H1 (cell line): ENCODE measurements around the gene ECPAS. TPM values are rescaled to one million over a fixed set of nuclear protein-coding genes. Genes with fewer than 3 reads are reported as not detected.

Experiments used
- ASH2L ChIP-seq: fragments of 200-600, 300-600 bp; sonication (generic); IDR thresholded peaks from one replicate; pipeline ENCODE4 v1.7.1; 2017; ENCODE audit warnings: low read length
- BCL11A ChIP-seq, 2 experiments: IDR thresholded peaks; one replicate each; pipeline ENCODE4 v1.6.1; 2011; ENCODE audit warnings: low read depth in 2 of 2, low read length in 2 of 2, mild to moderate bottlenecking in 2 of 2
- BRCA1 ChIP-seq: IDR thresholded peaks from 2 replicates; pipeline ENCODE4 v1.6.1; 2012; ENCODE audit warnings: low read depth, low read length, improper control_type of control experiment
- CHD1 ChIP-seq: IDR thresholded peaks from 2 replicates; pipeline ENCODE4 v1.6.1; 2012; ENCODE audit warnings: low read depth, low read length, improper control_type of control experiment
- GABPA ChIP-seq: IDR thresholded peaks from 2 replicates; pipeline ENCODE4 v1.6.1; 2011; ENCODE audit warnings: mild to moderate bottlenecking, low read length, moderate library complexity, borderline replicate concordance; ENCODE audit not compliant: insufficient read depth
- GTF2F1 ChIP-seq: IDR thresholded peaks from 2 replicates; pipeline ENCODE4 v1.6.1; 2012; ENCODE audit warnings: low read depth, low read length, improper control_type of control experiment, borderline replicate concordance
- HDAC2 ChIP-seq, 2 experiments: fragments of 300-600 bp in 1 of 2; sonication (generic) in 1 of 2; IDR thresholded peaks; 2 replicates each; pipeline ENCODE4 v1.6.1; 2011 to 2012; ENCODE audit warnings: low read depth in 2 of 2, low read length in 2 of 2, mild to moderate bottlenecking in 2 of 2, moderate library complexity in 2 of 2, borderline replicate concordance in 1 of 2, inconsistent platforms in 1 of 2
- HDAC6 ChIP-seq: IDR thresholded peaks from one replicate; pipeline ENCODE4 v1.7.1; 2012; ENCODE audit warnings: low read depth, mild to moderate bottlenecking, inconsistent platforms, low read length, moderate library complexity
- KDM5A ChIP-seq: fragments of 200-600 bp; IDR thresholded peaks from 2 replicates; pipeline ENCODE4 v1.7.1; 2012; ENCODE audit warnings: mild to moderate bottlenecking, low read length, inconsistent platforms, mixed read lengths
- POLR2AphosphoS5 ChIP-seq: IDR thresholded peaks from 2 replicates; pipeline ENCODE4 v1.6.1; 2011; ENCODE audit warnings: low read depth, low read length
- RAD21 ChIP-seq, 2 experiments: IDR thresholded peaks in 1 of 2; conservative IDR thresholded peaks in 1 of 2; 2 replicates each; pipeline ENCODE4 v1.6.1; 2011; ENCODE audit warnings: low read depth in 2 of 2, low read length in 2 of 2, improper control_type of control experiment in 1 of 2, inconsistent platforms in 1 of 2, mild to moderate bottlenecking in 1 of 2, moderate library complexity in 1 of 2
- RBBP5 ChIP-seq: IDR thresholded peaks from 2 replicates; pipeline ENCODE4 v1.7.1; 2012; ENCODE audit warnings: low read depth, mild to moderate bottlenecking, inconsistent platforms, low read length, moderate library complexity, borderline replicate concordance
- SIRT6 ChIP-seq: IDR thresholded peaks from one replicate; pipeline ENCODE4 v1.7.1; 2012; ENCODE audit warnings: low read length, inconsistent platforms
- TAF7 ChIP-seq: optimal IDR thresholded peaks from 2 replicates; pipeline ENCODE3; 2011; ENCODE audit warnings: low read depth, mild to moderate bottlenecking, inconsistent platforms, low read length, moderate library complexity, borderline replicate concordance
- TCF12 ChIP-seq: IDR thresholded peaks from 2 replicates; pipeline ENCODE4 v1.6.1; 2011; ENCODE audit warnings: low read depth, mild to moderate bottlenecking, low read length
- polyA plus RNA-seq, 7 experiments: library from polyadenylated mRNA; depleted of rRNA in 3 of 7; stranded (reverse) in 5 of 7; unstranded in 2 of 7; fragments of >200 nt in 5 of 7; fragments of 200-250 nt in 2 of 7; gene quantifications; 1 replicate in 5 of 7; 2 replicates in 1 of 7; 4 replicates in 1 of 7; pipeline versions ENCODE4 v1.2.1 to v1.2.3, GENCODE V29; 2011 to 2013; ENCODE audit warnings: missing spikeins in 2 of 7, mixed read lengths in 2 of 7
- total RNA-seq: library from RNA; stranded (reverse); fragmentation: NEBNext Ultra II Directional; extraction: Animal tissue kit (Norgen Biotek cat#: 25700); gene quantifications from 2 replicates; pipeline ENCODE4 v1.2.1, GENCODE V29; 2021
- TF ChIP-seq, protein P1 (sequence below): IDR thresholded peaks from 2 replicates; pipeline ENCODE4 v1.6.1; 2012; ENCODE audit warnings: inconsistent platforms
- TF ChIP-seq, protein P2 (sequence below): IDR thresholded peaks from 2 replicates; pipeline ENCODE4 v1.6.1; 2012; ENCODE audit warnings: low read length, inconsistent platforms
- TF ChIP-seq, protein P3 (sequence below): IDR thresholded peaks from 2 replicates; pipeline ENCODE4 v1.6.1; 2011; ENCODE audit warnings: low read length, improper control_type of control experiment

ECPAS gene
- total and polyA plus RNA-seq, 2 of the 8 experiments (the other 6 are each of a cell fraction or from before 2014, with no cell fraction given), result 20.9 to 131 TPM

DNA sequence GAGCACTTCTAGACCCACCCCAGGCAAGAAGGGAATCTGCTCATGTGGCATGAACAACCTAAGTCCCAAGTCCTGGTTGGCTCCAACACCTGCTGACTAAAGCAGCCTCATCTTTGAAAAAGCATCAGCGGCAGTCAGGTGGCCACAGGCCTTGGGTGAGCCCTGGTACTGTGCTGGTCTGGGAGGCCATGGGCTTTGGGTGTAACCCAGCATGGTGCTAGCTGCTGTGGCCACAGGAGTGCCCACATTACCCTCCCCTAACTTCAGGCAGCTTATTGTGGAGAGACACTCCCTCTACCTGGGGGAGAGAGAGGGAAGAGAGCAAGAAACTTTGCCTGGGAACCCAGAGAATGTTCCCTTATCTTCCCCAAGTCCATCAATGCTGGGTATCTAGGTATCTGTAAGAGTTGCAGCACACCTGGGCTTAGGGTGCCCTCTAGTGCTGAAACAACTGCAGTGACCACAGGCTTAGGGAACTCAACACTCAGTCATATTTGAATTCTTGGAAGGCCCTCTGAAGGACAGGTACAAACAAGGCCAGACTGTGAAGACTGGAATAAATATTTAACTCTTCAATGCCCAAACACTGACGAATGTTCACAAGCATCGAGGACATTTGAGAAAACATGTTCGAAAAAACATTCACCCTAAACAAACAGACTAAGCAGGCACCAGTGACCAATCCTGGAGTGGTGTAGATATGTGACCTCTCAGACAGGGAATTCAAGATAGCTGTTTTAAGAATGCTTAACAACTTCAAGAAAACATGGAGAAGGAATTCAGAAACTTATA is 84.2 kb downstream of the ECPAS start (continued):
- TF ChIP-seq, protein P1, sequence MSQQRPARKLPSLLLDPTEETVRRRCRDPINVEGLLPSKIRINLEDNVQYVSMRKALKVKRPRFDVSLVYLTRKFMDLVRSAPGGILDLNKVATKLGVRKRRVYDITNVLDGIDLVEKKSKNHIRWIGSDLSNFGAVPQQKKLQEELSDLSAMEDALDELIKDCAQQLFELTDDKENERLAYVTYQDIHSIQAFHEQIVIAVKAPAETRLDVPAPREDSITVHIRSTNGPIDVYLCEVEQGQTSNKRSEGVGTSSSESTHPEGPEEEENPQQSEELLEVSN, result no peak
- TF ChIP-seq HDAC2 (IDR thresholded peaks at IDR 0.05; ENCODE audit: borderline replicate concordance in 1 of 2, low read depth in 2 of 2, low read length in 2 of 2) (no peak), ASH2L (no peak), BCL11A (IDR thresholded peaks at IDR 0.05; ENCODE audit: low read depth in 2 of 2, low read length in 2 of 2) (no peak), POLR2AphosphoS5 (no peak), BRCA1 (no peak), TAF7 (no peak), HDAC6 (no peak), GTF2F1 (no peak), SIRT6 (no peak), RAD21 (IDR thresholded peaks at IDR 0.05 in 1 of 2, conservative IDR thresholded peaks at IDR 0.05 in 1 of 2; ENCODE audit: low read depth in 2 of 2, low read length in 2 of 2) (peak; percentile 78 to 86), CHD1 (no peak), TCF12 (0 out of 2 replicates have a peak, but pooled peaks have one; percentile 37), GABPA (no peak), KDM5A (no peak), RBBP5 (no peak)
- TF ChIP-seq, protein P2, sequence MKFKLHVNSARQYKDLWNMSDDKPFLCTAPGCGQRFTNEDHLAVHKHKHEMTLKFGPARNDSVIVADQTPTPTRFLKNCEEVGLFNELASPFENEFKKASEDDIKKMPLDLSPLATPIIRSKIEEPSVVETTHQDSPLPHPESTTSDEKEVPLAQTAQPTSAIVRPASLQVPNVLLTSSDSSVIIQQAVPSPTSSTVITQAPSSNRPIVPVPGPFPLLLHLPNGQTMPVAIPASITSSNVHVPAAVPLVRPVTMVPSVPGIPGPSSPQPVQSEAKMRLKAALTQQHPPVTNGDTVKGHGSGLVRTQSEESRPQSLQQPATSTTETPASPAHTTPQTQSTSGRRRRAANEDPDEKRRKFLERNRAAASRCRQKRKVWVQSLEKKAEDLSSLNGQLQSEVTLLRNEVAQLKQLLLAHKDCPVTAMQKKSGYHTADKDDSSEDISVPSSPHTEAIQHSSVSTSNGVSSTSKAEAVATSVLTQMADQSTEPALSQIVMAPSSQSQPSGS, result no peak
- TF ChIP-seq, protein P3, sequence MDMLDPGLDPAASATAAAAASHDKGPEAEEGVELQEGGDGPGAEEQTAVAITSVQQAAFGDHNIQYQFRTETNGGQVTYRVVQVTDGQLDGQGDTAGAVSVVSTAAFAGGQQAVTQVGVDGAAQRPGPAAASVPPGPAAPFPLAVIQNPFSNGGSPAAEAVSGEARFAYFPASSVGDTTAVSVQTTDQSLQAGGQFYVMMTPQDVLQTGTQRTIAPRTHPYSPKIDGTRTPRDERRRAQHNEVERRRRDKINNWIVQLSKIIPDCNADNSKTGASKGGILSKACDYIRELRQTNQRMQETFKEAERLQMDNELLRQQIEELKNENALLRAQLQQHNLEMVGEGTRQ, result no peak
